ENCODE measurements around the gene TDRD1. TPM values are rescaled to one million over a fixed set of nuclear protein-coding genes. Genes with fewer than 3 reads are reported as not detected.
A peak's percentile ranks its signal among the peaks of the same experiment; 100 is the strongest.

TDRD1 gene
- total and polyA plus RNA-seq, 2 experiments from 2014 or later = not detected

DNA sequence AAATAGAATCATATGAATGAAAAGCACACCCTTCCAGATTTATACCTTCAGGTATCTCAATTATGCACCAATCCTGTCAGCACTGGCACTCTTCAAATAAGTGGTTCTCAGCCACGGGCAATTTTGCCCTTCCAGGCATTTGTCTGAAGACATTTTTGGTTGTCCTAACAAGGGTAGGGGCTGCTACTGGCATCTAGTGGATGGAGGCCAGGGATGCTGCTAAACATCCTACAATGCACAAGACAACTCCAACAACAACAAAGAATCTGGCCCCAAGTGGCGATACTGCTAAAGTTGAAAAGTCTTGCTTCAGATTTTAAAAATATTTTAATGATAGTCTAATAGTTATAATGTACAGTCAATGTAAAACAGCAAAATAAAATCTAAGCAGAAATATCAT lies 21.2 kb upstream of the TDRD1 start:
- Histone ChIP-seq H3K4me2 (ENCODE audit: unreplicated experiment) (no peak overlapping the region), H3K9me2 (ENCODE audit: insufficient read depth) (no peaks in the 10 kb centered on the region), H3K9me3 (ENCODE audit: low read depth) (no peaks in the 10 kb centered on the region), H3K9ac (no peak overlapping the region), H3K79me2 (ENCODE audit: insufficient read depth) (peaks cover 45% of the 10 kb centered on the region), H3K27me3 (replicated peaks; ENCODE audit: insufficient read depth) (no peaks in the 10 kb centered on the region), H3F3A (ENCODE audit: insufficient read depth) (no peaks in the 10 kb centered on the region), H3K4me3 (no peak overlapping the region), H2AFZ (no peak overlapping the region), H4K20me1 (ENCODE audit: insufficient read depth) (no peaks in the 10 kb centered on the region), H3K4me1 (ENCODE audit: insufficient read depth) (no peaks in the 10 kb centered on the region), H3K36me3 (ENCODE audit: low read depth) (0 out of 2 replicates have a peak, but pooled peaks cover 11% of the 10 kb centered on the region), H3K27ac (no peak overlapping the region)
- no peak for TF ChIP-seq EZH2phosphoT487 (IDR thresholded peaks at IDR 0.05; ENCODE audit: insufficient read depth, low read depth)
- in situ Hi-C loops (cut with MboI) = no loop called here
- WGBS, 2 experiments (ENCODE audit: low coverage in 1 of 2, low lambda C conversion rate in 2 of 2, missing lambda C conversion rate in 2 of 2) = 96 to 97% methylated on average over 2 of the region's 2 CpGs
- no peak for DNase-seq

DNA sequence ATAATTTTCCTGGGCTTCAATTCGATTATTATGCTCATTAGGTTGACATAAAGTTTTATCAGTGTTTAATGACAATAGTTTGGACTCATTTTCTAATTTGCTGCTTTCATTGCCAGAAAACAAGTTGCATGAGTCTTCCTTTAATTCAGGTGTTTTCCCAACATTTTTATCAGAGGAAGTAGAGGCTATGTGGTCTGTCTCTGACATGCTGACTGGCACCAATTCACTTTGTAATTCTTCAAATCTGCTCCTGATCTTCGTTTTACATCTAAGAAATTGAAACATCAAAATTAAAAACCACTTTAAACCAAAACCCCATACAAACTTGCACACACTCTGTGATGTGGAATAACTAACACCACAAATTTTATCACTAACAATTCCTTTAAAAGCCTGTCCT lies 16.1 kb upstream of the TDRD1 start:
- Histone ChIP-seq H3K36me3 (ENCODE audit: low read depth) (no peaks in the 10 kb centered on the region), H3K9me2 (ENCODE audit: insufficient read depth) (no peaks in the 10 kb centered on the region), H3K9ac (no peak overlapping the region), H3K9me3 (ENCODE audit: low read depth) (no peaks in the 10 kb centered on the region), H3K4me1 (ENCODE audit: insufficient read depth) (peaks cover 8% of the 10 kb centered on the region; the same call in 1 of the 2 replicates), H3K27me3 (replicated peaks; ENCODE audit: insufficient read depth) (no peaks in the 10 kb centered on the region), H2AFZ (no peak overlapping the region), H4K20me1 (ENCODE audit: insufficient read depth) (no peaks in the 10 kb centered on the region), H3K4me3 (no peak overlapping the region), H3K27ac (peak overlapping the region; percentile 35), H3K79me2 (ENCODE audit: insufficient read depth) (peaks cover 90% of the 10 kb centered on the region), H3F3A (ENCODE audit: insufficient read depth) (0 out of 2 replicates have a peak, but pooled peaks cover 3% of the 10 kb centered on the region), H3K4me2 (ENCODE audit: unreplicated experiment) (peak overlapping the region; percentile 13)
- TF ChIP-seq EZH2phosphoT487 (IDR thresholded peaks at IDR 0.05; ENCODE audit: insufficient read depth, low read depth) = no peak
- no peak for TF ChIP-seq EZH2 (IDR thresholded peaks at IDR 0.05; ENCODE audit: insufficient read depth, poor library complexity, severe bottlenecking)
- in situ Hi-C loops (cut with MboI) = no loop called here
- 37 to 41% methylated on average over 2 of the region's 2 CpGs for WGBS, 2 experiments (ENCODE audit: low coverage in 1 of 2, low lambda C conversion rate in 2 of 2, missing lambda C conversion rate in 2 of 2)
- DNase-seq = no peak

DNA sequence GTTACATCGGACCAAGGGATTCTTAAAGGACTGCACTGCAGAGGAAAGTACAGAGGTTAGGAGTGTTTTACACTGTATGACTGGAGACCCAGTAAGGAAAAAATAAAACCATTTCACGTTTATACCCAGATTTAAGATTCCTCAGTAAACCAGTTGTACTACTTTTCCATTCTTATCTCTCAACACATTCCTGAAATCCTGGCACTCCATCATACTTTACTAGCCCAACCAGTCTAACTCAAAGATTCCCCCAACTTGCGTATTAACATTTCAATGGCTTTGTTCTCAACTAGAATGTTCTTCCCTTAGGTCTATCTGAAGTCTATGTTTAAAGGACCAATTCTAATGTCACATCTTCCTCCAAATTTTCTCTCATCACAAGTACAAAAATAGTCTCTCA lies 13.1 kb upstream of the TDRD1 start:
- in situ Hi-C loops (cut with MboI) = no loop called here
- no peak for DNase-seq

DNA sequence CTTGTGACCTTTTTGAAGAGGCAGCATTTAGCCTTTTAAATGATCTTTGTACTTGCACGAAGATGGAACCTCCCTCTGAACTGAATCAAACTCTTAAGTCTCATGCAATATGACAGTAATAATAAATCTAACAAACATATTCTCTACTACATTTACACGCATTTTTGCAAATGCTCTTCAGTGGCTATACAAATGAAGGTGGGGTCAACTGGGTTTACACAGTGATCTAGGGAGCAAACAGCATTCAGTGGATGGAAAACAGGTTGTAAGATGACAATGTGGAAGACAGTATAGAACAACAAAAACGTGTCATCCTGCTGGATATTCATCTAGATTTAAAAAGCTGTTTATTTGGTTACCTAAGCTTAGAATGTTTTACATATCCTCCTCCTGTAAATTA lies 12.7 kb upstream of the TDRD1 start:
- Histone ChIP-seq H3K4me2 (ENCODE audit: unreplicated experiment) (no peak overlapping the region), H2AFZ (no peak overlapping the region), H3K27ac (no peak overlapping the region), H3K79me2 (ENCODE audit: insufficient read depth) (peaks cover 96% of the 10 kb centered on the region), H3K27me3 (replicated peaks; ENCODE audit: insufficient read depth) (no peaks in the 10 kb centered on the region), H3K36me3 (ENCODE audit: low read depth) (no peaks in the 10 kb centered on the region), H3K4me1 (ENCODE audit: insufficient read depth) (peaks cover 10% of the 10 kb centered on the region; the same call in 1 of the 2 replicates), H3F3A (ENCODE audit: insufficient read depth) (0 out of 2 replicates have a peak, but pooled peaks cover 3% of the 10 kb centered on the region), H4K20me1 (ENCODE audit: insufficient read depth) (no peaks in the 10 kb centered on the region), H3K4me3 (no peak overlapping the region), H3K9me3 (ENCODE audit: low read depth) (no peaks in the 10 kb centered on the region), H3K9me2 (ENCODE audit: insufficient read depth) (no peaks in the 10 kb centered on the region), H3K9ac (no peak overlapping the region)
- DNase-seq = no peak
- 38 to 44% methylated on average over 3 of the region's 3 CpGs for WGBS, 2 experiments (ENCODE audit: low coverage in 1 of 2, low lambda C conversion rate in 2 of 2, missing lambda C conversion rate in 2 of 2)
- no peak for TF ChIP-seq EZH2 (IDR thresholded peaks at IDR 0.05; ENCODE audit: insufficient read depth, poor library complexity, severe bottlenecking)
- no peak for TF ChIP-seq EZH2phosphoT487 (IDR thresholded peaks at IDR 0.05; ENCODE audit: insufficient read depth, low read depth)
- in situ Hi-C loops (cut with MboI) = no loop called here

More for the DNA sequence above, 13.1 kb upstream of the TDRD1 start:
- Histone ChIP-seq H3K9me2 (ENCODE audit: insufficient read depth) (no peaks in the 10 kb centered on the region), H3K9ac (no peak overlapping the region), H2AFZ (no peak overlapping the region), H3K4me1 (ENCODE audit: insufficient read depth) (peaks cover 8% of the 10 kb centered on the region; the same call in 1 of the 2 replicates), H3K4me3 (no peak overlapping the region), H3F3A (ENCODE audit: insufficient read depth) (0 out of 2 replicates have a peak, but pooled peaks cover 3% of the 10 kb centered on the region), H3K27me3 (replicated peaks; ENCODE audit: insufficient read depth) (no peaks in the 10 kb centered on the region), H3K27ac (no peak overlapping the region), H4K20me1 (ENCODE audit: insufficient read depth) (no peaks in the 10 kb centered on the region), H3K4me2 (ENCODE audit: unreplicated experiment) (no peak overlapping the region), H3K9me3 (ENCODE audit: low read depth) (no peaks in the 10 kb centered on the region), H3K79me2 (ENCODE audit: insufficient read depth) (peaks cover 96% of the 10 kb centered on the region), H3K36me3 (ENCODE audit: low read depth) (no peaks in the 10 kb centered on the region)
- TF ChIP-seq EZH2phosphoT487 (IDR thresholded peaks at IDR 0.05; ENCODE audit: insufficient read depth, low read depth) = no peak
- no peak for TF ChIP-seq EZH2 (IDR thresholded peaks at IDR 0.05; ENCODE audit: insufficient read depth, poor library complexity, severe bottlenecking)
- 37 to 48% methylated on average over 3 of the region's 3 CpGs for WGBS, 2 experiments (ENCODE audit: low coverage in 1 of 2, low lambda C conversion rate in 2 of 2, missing lambda C conversion rate in 2 of 2)

DNA sequence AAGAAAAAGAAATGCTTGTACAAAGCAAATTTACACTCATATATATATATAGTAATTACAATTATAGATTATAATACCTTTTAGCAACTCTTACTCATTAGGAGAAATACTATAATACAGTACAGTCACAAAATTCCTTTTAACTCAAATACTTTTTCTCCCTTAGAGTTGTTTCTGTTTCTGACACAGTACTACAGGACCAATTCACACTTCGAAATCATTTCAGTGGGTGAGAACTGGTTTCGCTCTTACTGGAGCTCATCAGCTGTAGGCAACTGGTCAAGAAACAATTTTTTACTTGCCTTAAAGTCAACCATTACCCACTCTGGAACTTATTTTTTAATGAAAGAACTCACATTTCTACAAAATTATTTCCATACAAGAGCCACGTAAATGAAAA lies 11.2 kb upstream of the TDRD1 start:
- no peak overlapping the region for H3K27ac ChIP-seq
- no peak overlapping the region for H3K4me2 ChIP-seq (ENCODE audit: unreplicated experiment)
- H3F3A ChIP-seq (ENCODE audit: insufficient read depth) = peaks cover 13% of the 10 kb centered on the region; the same call in 1 of the 2 replicates
- H3K4me1 ChIP-seq (ENCODE audit: insufficient read depth) = peaks cover 22% of the 10 kb centered on the region
- H2AFZ ChIP-seq = no peak overlapping the region
- peaks cover 96% of the 10 kb centered on the region for H3K79me2 ChIP-seq (ENCODE audit: insufficient read depth)
- H4K20me1 ChIP-seq (ENCODE audit: insufficient read depth) = no peaks in the 10 kb centered on the region
- no peak for DNase-seq
- no peak overlapping the region for H3K9ac ChIP-seq
- 98 to 100% methylated on average over 3 of the region's 3 CpGs for WGBS, 2 experiments (ENCODE audit: low coverage in 1 of 2, low lambda C conversion rate in 2 of 2, missing lambda C conversion rate in 2 of 2)
- H3K4me3 ChIP-seq = no peak overlapping the region
- in situ Hi-C loops (cut with MboI) = no loop called here
- no peak for TF ChIP-seq EZH2phosphoT487 (IDR thresholded peaks at IDR 0.05; ENCODE audit: insufficient read depth, low read depth)
- H3K9me2 ChIP-seq (ENCODE audit: insufficient read depth) = no peaks in the 10 kb centered on the region
- no peaks in the 10 kb centered on the region for H3K36me3 ChIP-seq (ENCODE audit: low read depth)
- no peaks in the 10 kb centered on the region for H3K27me3 ChIP-seq (replicated peaks; ENCODE audit: insufficient read depth)
- H3K9me3 ChIP-seq (ENCODE audit: low read depth) = no peaks in the 10 kb centered on the region
